Measurements from ENCODE around the gene RSPO4. TPM values are rescaled to one million over a fixed set of nuclear protein-coding genes. Genes with fewer than 3 reads are reported as not detected.

RSPO4 gene
- total RNA-seq, 1 experiment from 2014 or later = 6.7 TPM

DNA sequence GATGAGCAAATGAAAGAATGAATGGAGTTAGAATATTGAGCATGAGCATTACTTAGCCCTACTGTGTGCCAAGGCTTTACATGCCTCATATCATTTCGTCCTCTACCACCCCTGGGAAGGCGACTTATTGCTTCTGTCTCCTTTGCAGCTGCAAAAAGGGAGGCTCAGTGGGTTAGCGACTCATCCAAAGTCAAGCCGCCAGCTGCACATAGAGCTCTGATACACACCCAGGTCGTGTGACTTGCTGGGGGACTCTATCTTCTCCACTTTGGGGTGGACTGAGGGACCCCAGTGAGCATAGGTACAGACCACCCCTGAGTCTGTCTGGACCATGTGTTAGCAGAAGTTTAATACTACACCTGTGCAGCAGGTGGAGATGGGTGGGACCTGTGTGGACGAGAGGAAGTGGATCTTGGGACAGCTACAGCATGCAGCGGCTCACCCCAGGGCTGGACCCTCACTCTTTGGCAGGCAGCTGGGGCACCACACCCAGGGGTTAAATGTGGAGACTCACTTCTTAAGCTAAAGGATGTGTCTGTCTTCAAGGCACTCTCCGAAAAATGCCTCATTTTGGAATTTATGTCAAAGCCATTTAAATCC is 49.8 kb downstream of the RSPO4 start:
- H3K4me1 Mint-ChIP-seq = peaks cover 0 to 12% of the 10 kb centered on the region in 2 experiments
- H3K9ac ChIP-seq (ENCODE audit: extremely low read depth, insufficient read length, low read length) = no peak overlapping the region
- no peak overlapping the region for H3K27ac Mint-ChIP-seq
- DNase-seq = no peak
- H3K23me2 ChIP-seq (ENCODE audit: insufficient read length, low read depth, low read length, poor library complexity, severe bottlenecking) = no peaks in the 10 kb centered on the region
- H4K20me1 ChIP-seq (ENCODE audit: control insufficient read depth, insufficient read depth, insufficient read length) = no peaks in the 10 kb centered on the region
- H2BK12ac ChIP-seq (ENCODE audit: insufficient read length, low read depth, low read length) = no peak overlapping the region
- peaks cover 15% of the 10 kb centered on the region for H3K27me3 Mint-ChIP-seq (ENCODE audit: low read depth)
- no peaks in the 10 kb centered on the region for H3K9me3 ChIP-seq (ENCODE audit: control insufficient read depth, low read depth, low read length)
- no peak overlapping the region for H2AK5ac ChIP-seq (ENCODE audit: insufficient read length, low read length)
- no peak overlapping the region for H3K23ac ChIP-seq (ENCODE audit: insufficient read length, low read depth, low read length)
- TF ChIP-seq, protein P1, sequence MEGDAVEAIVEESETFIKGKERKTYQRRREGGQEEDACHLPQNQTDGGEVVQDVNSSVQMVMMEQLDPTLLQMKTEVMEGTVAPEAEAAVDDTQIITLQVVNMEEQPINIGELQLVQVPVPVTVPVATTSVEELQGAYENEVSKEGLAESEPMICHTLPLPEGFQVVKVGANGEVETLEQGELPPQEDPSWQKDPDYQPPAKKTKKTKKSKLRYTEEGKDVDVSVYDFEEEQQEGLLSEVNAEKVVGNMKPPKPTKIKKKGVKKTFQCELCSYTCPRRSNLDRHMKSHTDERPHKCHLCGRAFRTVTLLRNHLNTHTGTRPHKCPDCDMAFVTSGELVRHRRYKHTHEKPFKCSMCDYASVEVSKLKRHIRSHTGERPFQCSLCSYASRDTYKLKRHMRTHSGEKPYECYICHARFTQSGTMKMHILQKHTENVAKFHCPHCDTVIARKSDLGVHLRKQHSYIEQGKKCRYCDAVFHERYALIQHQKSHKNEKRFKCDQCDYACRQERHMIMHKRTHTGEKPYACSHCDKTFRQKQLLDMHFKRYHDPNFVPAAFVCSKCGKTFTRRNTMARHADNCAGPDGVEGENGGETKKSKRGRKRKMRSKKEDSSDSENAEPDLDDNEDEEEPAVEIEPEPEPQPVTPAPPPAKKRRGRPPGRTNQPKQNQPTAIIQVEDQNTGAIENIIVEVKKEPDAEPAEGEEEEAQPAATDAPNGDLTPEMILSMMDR (conservative IDR thresholded peaks at IDR 0.05) = no peak
- no peak overlapping the region for H2AFZ ChIP-seq (ENCODE audit: low read length)
- H4K5ac ChIP-seq (ENCODE audit: insufficient read length, low read depth, low read length) = no peak overlapping the region
- no peak overlapping the region for H3K4me3 Mint-ChIP-seq
- no peak overlapping the region for H3K18ac ChIP-seq (ENCODE audit: insufficient read length, low read depth, low read length)
- no peak overlapping the region for H2BK120ac ChIP-seq (ENCODE audit: low read depth, low read length, poor library complexity, severe bottlenecking)
- H3K14ac ChIP-seq (ENCODE audit: insufficient read depth, low read length) = no peak overlapping the region
- no peak overlapping the region for H4K91ac ChIP-seq (ENCODE audit: insufficient read length, low read depth, low read length)
- H3K56ac ChIP-seq (ENCODE audit: insufficient read length, low read depth, low read length) = no peak overlapping the region
- no peaks in the 10 kb centered on the region for H3K27me3 ChIP-seq (ENCODE audit: insufficient read depth, low read length)
- no peaks in the 10 kb centered on the region for H3K79me1 ChIP-seq (ENCODE audit: insufficient read depth, low read depth, low read length, poor library complexity, severe bottlenecking)
- H3T11ph ChIP-seq (ENCODE audit: low read length) = no peak overlapping the region
- H3K27ac ChIP-seq (ENCODE audit: insufficient read length, low read depth, low read length) = no peak overlapping the region
- H3K4me1 ChIP-seq (ENCODE audit: insufficient read depth, low read length) = no peaks in the 10 kb centered on the region
- H3K36me3 Mint-ChIP-seq (ENCODE audit: insufficient read depth in 1 of 3, low read depth in 3 of 3) = no peaks in the 10 kb centered on the region
- no peak overlapping the region for H2BK15ac ChIP-seq (ENCODE audit: low read depth, low read length)
- H3K4ac ChIP-seq (ENCODE audit: low read depth, low read length) = no peak overlapping the region
- H2BK20ac ChIP-seq (ENCODE audit: low read depth, low read length, poor library complexity, severe bottlenecking) = no peak overlapping the region
- no peaks in the 10 kb centered on the region for H3K9me3 Mint-ChIP-seq
- H2BK5ac ChIP-seq (ENCODE audit: insufficient read length, low read length) = no peak overlapping the region
- WGBS (ENCODE audit: extremely low coverage, insufficient read length, low lambda C conversion rate) = no CpG with 5 or more reads among the region's 8 CpGs
- no peak overlapping the region for H3K4me2 ChIP-seq (ENCODE audit: insufficient read depth, insufficient read length, low read length)
- H3K79me2 ChIP-seq (ENCODE audit: insufficient read depth, low read length) = no peaks in the 10 kb centered on the region
- H4K8ac ChIP-seq (replicated peaks; ENCODE audit: insufficient read length, low read depth, low read length) = no peak overlapping the region

Measured in H9 (cell line).